Mesenchymal stem cell (in vitro differentiated cells and primary cell): ENCODE measurements around the gene FNBP1.

ENCODE experiments used
- DNase-seq: peaks from one replicate; pipeline ENCODE4 v3.0.0-alpha.2; 2013
- H2AFZ ChIP-seq: one replicate; pipeline ENCODE4 v1.6.1; 2013; ENCODE audit warnings: low read depth, mild to moderate bottlenecking, control low read depth, inconsistent platforms, low read length, moderate library complexity
- H2AK5ac ChIP-seq: 2 replicates; pipeline ENCODE4 v1.6.1; 2013; ENCODE audit warnings: low read length, moderate library complexity, mild to moderate bottlenecking, inconsistent platforms; ENCODE audit not compliant: severe bottlenecking
- H2BK120ac ChIP-seq: one replicate; pipeline ENCODE4 v1.6.1; 2013; ENCODE audit warnings: low read depth, mild to moderate bottlenecking, inconsistent platforms, low read length, moderate library complexity
- H2BK12ac ChIP-seq, 2 experiments: one replicate each; pipeline ENCODE4 v1.6.1; 2013; ENCODE audit warnings: inconsistent platforms in 2 of 2, low read length in 2 of 2, mild to moderate bottlenecking in 2 of 2, moderate library complexity in 2 of 2, control low read depth in 1 of 2
- H2BK15ac ChIP-seq: one replicate; pipeline ENCODE4 v1.6.1; 2013; ENCODE audit warnings: mild to moderate bottlenecking, low read depth, inconsistent platforms; ENCODE audit not compliant: poor library complexity, severe bottlenecking
- H2BK5ac ChIP-seq: 2 replicates; pipeline ENCODE4 v1.6.1; 2013; ENCODE audit warnings: low read depth, mild to moderate bottlenecking, low read length, control low read depth, inconsistent platforms; ENCODE audit not compliant: poor library complexity, severe bottlenecking
- H3K14ac ChIP-seq, 2 experiments: one replicate each; pipeline ENCODE4 v1.6.1; 2013; ENCODE audit warnings: inconsistent platforms in 2 of 2, low read length in 2 of 2, control low read depth in 1 of 2, mild to moderate bottlenecking in 1 of 2, moderate library complexity in 1 of 2
- H3K18ac ChIP-seq, 2 experiments: one replicate each; pipeline ENCODE4 v1.6.1; 2013; ENCODE audit warnings: inconsistent platforms in 2 of 2, low read length in 2 of 2, control low read depth in 1 of 2, low read depth in 1 of 2, mild to moderate bottlenecking in 1 of 2
- H3K23ac ChIP-seq, 2 experiments: one replicate each; pipeline ENCODE4 v1.6.1; 2013; ENCODE audit warnings: inconsistent platforms in 2 of 2, low read length in 2 of 2, mild to moderate bottlenecking in 2 of 2, moderate library complexity in 2 of 2, control low read depth in 1 of 2
- H3K27ac ChIP-seq: 2 replicates; pipeline ENCODE4 v1.5.1; 2013; ENCODE audit warnings: mild to moderate bottlenecking, moderate library complexity, low read length, control low read depth, inconsistent platforms; ENCODE audit not compliant: poor library complexity, severe bottlenecking
- H3K27me3 ChIP-seq, 2 experiments: 2 replicates each; pipeline versions ENCODE4 v1.6.1 to v1.7.0; 2013; ENCODE audit warnings: low read length in 2 of 2, mild to moderate bottlenecking in 2 of 2, moderate library complexity in 2 of 2, control low read depth in 1 of 2, inconsistent platforms in 1 of 2; ENCODE audit not compliant: control insufficient read depth in 1 of 2, insufficient read depth in 1 of 2
- H3K36me3 ChIP-seq, 2 experiments: 2 replicates each; pipeline versions ENCODE4 v1.6.1 to v1.7.0; 2013; ENCODE audit warnings: low read length in 2 of 2, control low read depth in 1 of 2, inconsistent platforms in 1 of 2, low read depth in 1 of 2, mild to moderate bottlenecking in 1 of 2; ENCODE audit not compliant: insufficient read depth in 2 of 2, control insufficient read depth in 1 of 2
- H3K4ac ChIP-seq, 2 experiments: one replicate each; pipeline ENCODE4 v1.6.1; 2013; ENCODE audit warnings: inconsistent platforms in 2 of 2, low read length in 2 of 2, mild to moderate bottlenecking in 2 of 2, moderate library complexity in 2 of 2, control low read depth in 1 of 2, low read depth in 1 of 2
- H3K4me1 ChIP-seq: 2 replicates; pipeline ENCODE4 v1.6.1; 2013; ENCODE audit warnings: low read depth, low read length, control low read depth; ENCODE audit not compliant: control insufficient read depth, insufficient read depth
- H3K4me2 ChIP-seq: 2 replicates; pipeline ENCODE4 v1.6.1; 2013; ENCODE audit warnings: low read length, mild to moderate bottlenecking, inconsistent platforms; ENCODE audit not compliant: poor library complexity, severe bottlenecking
- H3K4me3 ChIP-seq, 2 experiments: 2 replicates each; pipeline versions ENCODE4 v1.5.1 to v1.7.0; 2013; ENCODE audit warnings: low read length in 2 of 2, mild to moderate bottlenecking in 2 of 2, control low read depth in 1 of 2, low read depth in 1 of 2; ENCODE audit not compliant: insufficient read depth in 1 of 2
- H3K79me1 ChIP-seq: replicated peaks from 2 replicates; pipeline ENCODE4 v1.6.1; 2013; ENCODE audit warnings: mild to moderate bottlenecking, control low read depth, low read length, inconsistent platforms; ENCODE audit not compliant: poor library complexity, severe bottlenecking
- H3K9ac ChIP-seq: 2 replicates; pipeline ENCODE4 v1.7.0; 2013; ENCODE audit warnings: mild to moderate bottlenecking, low read length, moderate library complexity
- H3K9me3 ChIP-seq: 2 replicates; pipeline ENCODE4 v1.7.0; 2013; ENCODE audit warnings: mild to moderate bottlenecking, low read length; ENCODE audit not compliant: control insufficient read depth
- H4K8ac ChIP-seq: one replicate; pipeline ENCODE4 v1.6.1; 2013; ENCODE audit warnings: inconsistent platforms, mild to moderate bottlenecking, low read length, moderate library complexity
- H4K91ac ChIP-seq: one replicate; pipeline ENCODE4 v1.6.1; 2013; ENCODE audit warnings: mild to moderate bottlenecking, low read length, inconsistent platforms
- WGBS: methylation state at CpG from one replicate; pipeline ENCODE4 v1.1.7; 2013; ENCODE audit warnings: mixed read lengths; 5-methylcytosine and 5-hydroxymethylcytosine counted together

Gene FNBP1

GRCh38 chr9:129875181-129875611 is 167.8 kb downstream of the FNBP1 start:
- H3K4me1 ChIP-seq, result no peaks in the 10 kb centered on the region
- H3K9ac ChIP-seq, result no peak overlapping the region
- H3K4me2 ChIP-seq, result no peak overlapping the region
- no peak overlapping the region for H2BK15ac ChIP-seq
- H3K79me1 ChIP-seq, result no peaks in the 10 kb centered on the region
- no peak overlapping the region for H3K4me3 ChIP-seq
- H2BK5ac ChIP-seq, result no peak overlapping the region
- no peak overlapping the region for H3K23ac ChIP-seq
- H4K8ac ChIP-seq, result no peak overlapping the region
- H3K14ac ChIP-seq, result no peak overlapping the region
- no peak overlapping the region for H2BK12ac ChIP-seq
- no peak for DNase-seq
- 88% methylated on average over 21 of the region's 23 CpGs for WGBS
- no peak overlapping the region for H3K27ac ChIP-seq
- peaks cover 41 to 43% of the 10 kb centered on the region in 2 experiments for H3K36me3 ChIP-seq
- H3K27me3 ChIP-seq, result no peaks in the 10 kb centered on the region
- H2AFZ ChIP-seq, result no peak overlapping the region
- H3K18ac ChIP-seq, result no peak overlapping the region
- H2AK5ac ChIP-seq, result no peak overlapping the region
- no peak overlapping the region for H4K91ac ChIP-seq
- H2BK120ac ChIP-seq, result no peak overlapping the region
- no peaks in the 10 kb centered on the region for H3K9me3 ChIP-seq
- no peak overlapping the region for H3K4ac ChIP-seq

GRCh38 chr9:129874261-129875101 is 168.5 kb downstream of the FNBP1 start:
- no peak overlapping the region for H2BK120ac ChIP-seq
- H3K23ac ChIP-seq, result no peak overlapping the region
- no peak overlapping the region for H3K4me3 ChIP-seq
- no peak overlapping the region for H3K4me2 ChIP-seq
- DNase-seq, result no peak
- H3K79me1 ChIP-seq, result no peaks in the 10 kb centered on the region
- 96% methylated on average over 38 of the region's 38 CpGs for WGBS
- no peaks in the 10 kb centered on the region for H3K9me3 ChIP-seq
- H3K18ac ChIP-seq, result no peak overlapping the region
- no peak overlapping the region for H2BK15ac ChIP-seq
- H2BK5ac ChIP-seq, result no peak overlapping the region
- H2AK5ac ChIP-seq, result no peak overlapping the region
- no peak overlapping the region for H3K14ac ChIP-seq
- H3K36me3 ChIP-seq, result peaks cover 48 to 50% of the 10 kb centered on the region in 2 experiments
- no peak overlapping the region for H3K27ac ChIP-seq
- no peak overlapping the region for H4K8ac ChIP-seq
- no peak overlapping the region for H4K91ac ChIP-seq
- H2AFZ ChIP-seq, result no peak overlapping the region
- no peaks in the 10 kb centered on the region for H3K4me1 ChIP-seq
- no peaks in the 10 kb centered on the region for H3K27me3 ChIP-seq
- no peak overlapping the region for H2BK12ac ChIP-seq
- H3K4ac ChIP-seq, result no peak overlapping the region
- H3K9ac ChIP-seq, result no peak overlapping the region

- Histone ChIP-seq H3K79me1 (no peaks in the 10 kb centered on the region), H3K36me3 (peaks cover 50 to 58% of the 10 kb centered on the region in 2 experiments), H4K8ac (no peak overlapping the region), H3K9me3 (no peaks in the 10 kb centered on the region), H3K14ac (no peak overlapping the region), H3K23ac (no peak overlapping the region), H2AK5ac (no peak overlapping the region), H3K27me3 (no peaks in the 10 kb centered on the region), H2AFZ (no peak overlapping the region), H3K4ac (no peak overlapping the region), H2BK15ac (no peak overlapping the region), H3K4me3 (no peak overlapping the region), H3K4me1 (peaks cover 2% of the 10 kb centered on the region), H2BK120ac (no peak overlapping the region), H3K9ac (no peak overlapping the region), H2BK12ac (no peak overlapping the region), H3K18ac (no peak overlapping the region), H3K4me2 (no peak overlapping the region), H3K27ac (no peak overlapping the region), H4K91ac (no peak overlapping the region), H2BK5ac (no peak overlapping the region)
- WGBS, result 88% methylated on average over 16 of the region's 16 CpGs
- DNase-seq, result no peak
These were observed 169.3 kb downstream of the FNBP1 start for GRCh38 chr9:129873563-129874190.

- Histone ChIP-seq H3K4ac (no peak overlapping the region), H3K9me3 (no peaks in the 10 kb centered on the region), H3K9ac (no peak overlapping the region), H3K4me3 (no peak overlapping the region), H2BK5ac (no peak overlapping the region), H3K4me1 (peaks cover 8% of the 10 kb centered on the region), H4K8ac (no peak overlapping the region), H3K36me3 (peaks cover 45 to 73% of the 10 kb centered on the region in 2 experiments), H2BK120ac (no peak overlapping the region), H2BK15ac (no peak overlapping the region), H3K79me1 (no peaks in the 10 kb centered on the region), H3K23ac (no peak overlapping the region), H4K91ac (no peak overlapping the region), H3K27me3 (no peaks in the 10 kb centered on the region), H2AFZ (no peak overlapping the region), H3K27ac (no peak overlapping the region), H3K4me2 (no peak overlapping the region), H3K14ac (no peak overlapping the region), H3K18ac (no peak overlapping the region), H2AK5ac (no peak overlapping the region), H2BK12ac (no peak overlapping the region)
- WGBS, result 93% methylated on average over 11 of the region's 11 CpGs
- no peak for DNase-seq
These were observed 171.9 kb downstream of the FNBP1 start for GRCh38 chr9:129871046-129871445.
